Liver (tissue), 3 donors: Measurements from ENCODE around the gene MDN1.
"Not testable (repeated sequence)": the region's sequence is repeated elsewhere in the genome, so short reads cannot be mapped to it uniquely, and the experiment has no call there.

Source experiments
- ATF3 ChIP-seq: IDR thresholded peaks from 2 replicates; pipeline ENCODE4 v1.6.1; 2016; ENCODE audit warnings: antibody characterized with exemption
- CTCF ChIP-seq: fragments of 150-350 bp; IDR thresholded peaks from 2 replicates; pipeline ENCODE4 v1.5.1; 2017; ENCODE audit warnings: improper control_type of control experiment, low read depth, low read length; ENCODE audit not compliant: missing input control
- EGR1 ChIP-seq, 2 donors: IDR thresholded peaks; 2 replicates each; pipeline ENCODE4 v1.6.1; 2016 to 2018; ENCODE audit warnings: antibody characterized with exemption in 2 of 2, low read depth in 2 of 2
- FOXA1 ChIP-seq: IDR thresholded peaks from 2 replicates; pipeline ENCODE4 v1.6.1; 2016; ENCODE audit warnings: antibody characterized with exemption
- GABPA ChIP-seq, 2 donors: IDR thresholded peaks in 1 of 2; conservative IDR thresholded peaks in 1 of 2; 2 replicates each; pipeline ENCODE4 v1.6.1; 2016; ENCODE audit warnings: antibody characterized with exemption in 2 of 2, mild to moderate bottlenecking in 1 of 2, moderate library complexity in 1 of 2
- HNF4A ChIP-seq, 2 donors: conservative IDR thresholded peaks; 2 replicates each; pipeline ENCODE4 v1.6.1; 2016; ENCODE audit warnings: antibody characterized with exemption in 2 of 2, mild to moderate bottlenecking in 2 of 2
- RAD21 ChIP-seq, 2 donors: IDR thresholded peaks; 2 replicates each; pipeline ENCODE4 v1.6.1; 2016; ENCODE audit warnings: antibody characterized with exemption in 2 of 2, mild to moderate bottlenecking in 2 of 2
- REST ChIP-seq: IDR thresholded peaks from 2 replicates; pipeline ENCODE4 v1.6.1; 2016; ENCODE audit warnings: antibody characterized with exemption, mild to moderate bottlenecking
- RXRA ChIP-seq, 2 donors: IDR thresholded peaks; 2 replicates each; pipeline ENCODE4 v1.6.1; 2017 to 2018; ENCODE audit warnings: antibody characterized with exemption in 2 of 2, mild to moderate bottlenecking in 1 of 2
- TAF1 ChIP-seq: conservative IDR thresholded peaks from 2 replicates; pipeline ENCODE4 v1.6.1; 2016; ENCODE audit warnings: antibody characterized with exemption, mild to moderate bottlenecking
- YY1 ChIP-seq: IDR thresholded peaks from 2 replicates; pipeline ENCODE4 v1.6.1; 2016; ENCODE audit warnings: antibody characterized with exemption, mild to moderate bottlenecking
- ZBTB33 ChIP-seq: IDR thresholded peaks from 2 replicates; pipeline ENCODE4 v1.6.1; 2016; ENCODE audit warnings: antibody characterized with exemption
- donor health status: healthy.
- donor health status: healthy.

- TF ChIP-seq CTCF; RAD21 (IDR thresholded peaks at IDR 0.05); REST; FOXA1; ATF3; ZBTB33; YY1; RXRA (IDR thresholded peaks at IDR 0.05); EGR1 (IDR thresholded peaks at IDR 0.05; ENCODE audit: low read depth in 2 of 2); GABPA (IDR thresholded peaks at IDR 0.05 in 1 of 2, conservative IDR thresholded peaks at IDR 0.05 in 1 of 2); TAF1; HNF4A (conservative IDR thresholded peaks at IDR 0.05): not testable (repeated sequence)
These were observed 6.2 kb downstream of the MDN1 start for GRCh38 chr6:89813422-89813821.
